AG04450 (cell line): ENCODE data around the gene CMTM7. TPM values are rescaled to one million over a fixed set of nuclear protein-coding genes. Genes with fewer than 3 reads are reported as not detected.

Experiments used
- CTCF ChIA-PET: fragments of 300-600, 350-600 bp; formaldehyde crosslinking; extraction: SDS; loops from one replicate; lab custom pipeline; 2022; ENCODE audit warnings: antibody characterized with exemption, inconsistent platforms; lab: Charles Lee
- POLR2A ChIA-PET: fragments of 350-600 bp; formaldehyde crosslinking; extraction: SDS; loops from one replicate; lab custom pipeline; 2021; ENCODE audit warnings: antibody characterized with exemption, inconsistent platforms; lab: Yijun Ruan, JAX
- DNase-seq: peaks from one replicate; pipeline ENCODE4 v3.0.0-alpha.2; 2011; ENCODE audit warnings: low read depth, low spot score
- H3K27ac ChIP-seq: one replicate; pipeline ENCODE4 v1.5.1; 2012; ENCODE audit warnings: low read depth, low read length, control low read depth
- H3K27me3 ChIP-seq: one replicate; pipeline ENCODE4 v1.6.0; 2012; ENCODE audit warnings: low read length; ENCODE audit not compliant: control insufficient read depth, insufficient read depth
- H3K4me3 ChIP-seq: 2 replicates; pipeline ENCODE4 v1.5.1; 2011; ENCODE audit warnings: mild to moderate bottlenecking, low read depth, low read length, control low read depth
- H3K9me3 ChIP-seq: 2 replicates; pipeline ENCODE4 v1.5.1; 2012; ENCODE audit warnings: low read length; ENCODE audit not compliant: control insufficient read depth, insufficient read depth
- polyA plus RNA-seq: library from polyadenylated mRNA; depleted of rRNA; stranded (reverse); fragments of >200 nt; gene quantifications from 2 replicates; pipeline ENCODE4 v1.2.3, GENCODE V29; 2011
- TF ChIP-seq, protein P1 (sequence below): IDR thresholded peaks from 2 replicates; pipeline ENCODE4 v1.5.1; 2011; ENCODE audit warnings: low read depth, low read length, control low read depth, inconsistent platforms

CMTM7 gene
- polyA plus RNA-seq, 1 experiment = 17.3 TPM

DNA sequence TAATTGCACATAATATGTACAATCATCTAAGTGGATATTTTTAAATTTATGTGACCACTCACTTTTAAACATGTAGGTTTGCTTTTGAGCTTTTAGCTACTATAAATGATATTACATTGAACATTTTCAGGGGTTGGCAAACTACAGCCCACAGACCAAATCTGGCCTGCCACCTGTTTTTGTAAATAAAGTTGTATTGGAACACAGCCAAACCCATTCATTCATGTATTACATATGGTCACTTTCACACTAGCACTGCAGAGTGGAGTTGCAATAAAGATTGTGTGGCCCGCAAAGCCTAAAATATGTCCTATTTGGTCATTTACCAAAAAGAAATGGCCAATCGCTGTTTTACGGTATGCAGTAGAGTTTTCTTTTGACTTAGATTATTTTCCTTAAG lies 21.2 kb downstream of the CMTM7 start:
- no peaks in the 10 kb centered on the region for H3K27me3 ChIP-seq
- no peak overlapping the region for H3K4me3 ChIP-seq
- POLR2A ChIA-PET = no interaction called here
- H3K27ac ChIP-seq = no peak overlapping the region
- TF ChIP-seq, protein P1, sequence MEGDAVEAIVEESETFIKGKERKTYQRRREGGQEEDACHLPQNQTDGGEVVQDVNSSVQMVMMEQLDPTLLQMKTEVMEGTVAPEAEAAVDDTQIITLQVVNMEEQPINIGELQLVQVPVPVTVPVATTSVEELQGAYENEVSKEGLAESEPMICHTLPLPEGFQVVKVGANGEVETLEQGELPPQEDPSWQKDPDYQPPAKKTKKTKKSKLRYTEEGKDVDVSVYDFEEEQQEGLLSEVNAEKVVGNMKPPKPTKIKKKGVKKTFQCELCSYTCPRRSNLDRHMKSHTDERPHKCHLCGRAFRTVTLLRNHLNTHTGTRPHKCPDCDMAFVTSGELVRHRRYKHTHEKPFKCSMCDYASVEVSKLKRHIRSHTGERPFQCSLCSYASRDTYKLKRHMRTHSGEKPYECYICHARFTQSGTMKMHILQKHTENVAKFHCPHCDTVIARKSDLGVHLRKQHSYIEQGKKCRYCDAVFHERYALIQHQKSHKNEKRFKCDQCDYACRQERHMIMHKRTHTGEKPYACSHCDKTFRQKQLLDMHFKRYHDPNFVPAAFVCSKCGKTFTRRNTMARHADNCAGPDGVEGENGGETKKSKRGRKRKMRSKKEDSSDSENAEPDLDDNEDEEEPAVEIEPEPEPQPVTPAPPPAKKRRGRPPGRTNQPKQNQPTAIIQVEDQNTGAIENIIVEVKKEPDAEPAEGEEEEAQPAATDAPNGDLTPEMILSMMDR = no peak
- DNase-seq = no peak
- no peaks in the 10 kb centered on the region for H3K9me3 ChIP-seq
- CTCF ChIA-PET = interaction anchor here (0.8 to 3.7 kb wide), 3 partner anchors 15 to 55 kb away, joined by 3 to 12 read pairs (median 4); no protein-coding TSS in a partner anchor

- TF ChIP-seq, protein P1 = no peak
- no peak overlapping the region for H3K4me3 ChIP-seq
- H3K27me3 ChIP-seq = no peaks in the 10 kb centered on the region
- ChIA-PET CTCF (interaction anchor here (0.9 to 5.5 kb wide), 3 partner anchors 38 to 54 kb away, joined by 4 to 24 read pairs (median 4); no protein-coding TSS in a partner anchor), POLR2A (interaction anchor here (0.5 kb wide), 1 partner anchor 59 kb away, joined by 3 read pairs; no protein-coding TSS in a partner anchor)
- H3K9me3 ChIP-seq = no peaks in the 10 kb centered on the region
- H3K27ac ChIP-seq = no peak overlapping the region
- no peak for DNase-seq
Observed at GRCh38 chr3:32413845-32414521, 22.3 kb downstream of the CMTM7 start.

GRCh38 chr3:32414522-32415202 lies 23.0 kb downstream of the CMTM7 start:
- no peak for DNase-seq
- Histone ChIP-seq H3K27me3 (no peaks in the 10 kb centered on the region), H3K9me3 (no peaks in the 10 kb centered on the region), H3K27ac (peak overlapping the region; percentile 59), H3K4me3 (no peak overlapping the region)
- TF ChIP-seq, protein P1 = no peak
- ChIA-PET POLR2A (interaction anchor here (0.5 kb wide), 1 partner anchor 58 kb away, joined by 3 read pairs; no protein-coding TSS in a partner anchor), CTCF (interaction anchor here (0.9 to 5.5 kb wide), 3 partner anchors 39 to 53 kb away, joined by 4 to 24 read pairs (median 4); no protein-coding TSS in a partner anchor)

GRCh38 chr3:32419742-32420125 lies 28.1 kb downstream of the CMTM7 start:
- TF ChIP-seq, protein P1 = no peak
- CTCF ChIA-PET = interaction anchor here (1.0 kb wide), 1 partner anchor 45 kb away, joined by 3 read pairs; no protein-coding TSS in a partner anchor
- Histone ChIP-seq H3K27ac (no peak overlapping the region), H3K27me3 (no peaks in the 10 kb centered on the region), H3K4me3 (no peak overlapping the region), H3K9me3 (no peaks in the 10 kb centered on the region)
- POLR2A ChIA-PET = no interaction called here
- no peak for DNase-seq
